Hindlimb muscle (tissue), 1 donor: ENCODE measurements around the gene STOM. TPM values are rescaled to one million over a fixed set of nuclear protein-coding genes. Genes with fewer than 3 reads are reported as not detected.
A peak's percentile ranks its signal among the peaks of the same experiment; 100 is the strongest.

Experiments used
- DNase-seq: peaks from one replicate; pipeline ENCODE4 v3.0.0-alpha.2; 2013
- polyA plus RNA-seq: library from polyadenylated mRNA; unstranded; fragments of 120-200 nt; gene quantifications from one replicate; pipeline ENCODE4 v1.2.1, GENCODE V29; 2013; ENCODE audit not compliant: insufficient read length

STOM gene
- polyA plus RNA-seq, 1 donor, result 72.6 TPM

DNA sequence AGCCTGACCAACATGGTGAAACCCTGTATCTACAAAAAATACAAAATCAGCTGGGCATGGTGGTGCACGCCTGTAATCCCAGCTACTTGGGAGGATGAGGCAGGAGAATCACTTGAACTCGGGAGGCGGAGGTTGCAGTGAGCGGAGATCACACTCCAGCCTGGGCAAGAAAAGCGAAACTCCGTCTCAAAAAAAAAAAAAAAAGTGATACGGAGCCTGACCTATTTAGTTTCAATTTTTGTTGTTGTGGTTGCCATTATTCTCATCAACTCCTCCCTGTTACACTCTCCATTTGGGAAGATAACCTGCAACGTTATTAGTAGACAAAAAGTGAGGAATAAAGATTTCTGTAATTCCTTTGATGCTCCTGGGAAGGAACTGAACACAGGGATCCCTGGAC, 1.3 kb downstream of the STOM start:
- no peak for DNase-seq

DNA sequence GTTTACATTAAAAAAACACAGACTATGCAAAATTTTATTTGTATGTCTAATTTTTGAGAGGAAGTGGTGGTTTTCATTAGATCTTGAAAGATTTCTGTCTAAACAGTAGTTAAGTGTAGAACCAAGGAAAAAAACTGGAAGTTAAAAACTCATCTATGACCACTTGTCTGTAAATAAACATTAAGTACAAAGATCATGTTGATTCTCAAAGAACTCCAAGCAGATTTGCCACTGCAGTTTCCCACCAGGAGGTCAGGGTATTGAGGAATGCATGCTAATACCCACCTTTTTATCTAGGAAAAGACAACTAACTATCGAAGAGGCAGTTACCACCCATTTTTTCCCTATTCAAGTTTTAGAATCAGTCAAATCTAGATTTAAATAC, 1.9 kb downstream of the STOM start:
- no peak for DNase-seq

DNA sequence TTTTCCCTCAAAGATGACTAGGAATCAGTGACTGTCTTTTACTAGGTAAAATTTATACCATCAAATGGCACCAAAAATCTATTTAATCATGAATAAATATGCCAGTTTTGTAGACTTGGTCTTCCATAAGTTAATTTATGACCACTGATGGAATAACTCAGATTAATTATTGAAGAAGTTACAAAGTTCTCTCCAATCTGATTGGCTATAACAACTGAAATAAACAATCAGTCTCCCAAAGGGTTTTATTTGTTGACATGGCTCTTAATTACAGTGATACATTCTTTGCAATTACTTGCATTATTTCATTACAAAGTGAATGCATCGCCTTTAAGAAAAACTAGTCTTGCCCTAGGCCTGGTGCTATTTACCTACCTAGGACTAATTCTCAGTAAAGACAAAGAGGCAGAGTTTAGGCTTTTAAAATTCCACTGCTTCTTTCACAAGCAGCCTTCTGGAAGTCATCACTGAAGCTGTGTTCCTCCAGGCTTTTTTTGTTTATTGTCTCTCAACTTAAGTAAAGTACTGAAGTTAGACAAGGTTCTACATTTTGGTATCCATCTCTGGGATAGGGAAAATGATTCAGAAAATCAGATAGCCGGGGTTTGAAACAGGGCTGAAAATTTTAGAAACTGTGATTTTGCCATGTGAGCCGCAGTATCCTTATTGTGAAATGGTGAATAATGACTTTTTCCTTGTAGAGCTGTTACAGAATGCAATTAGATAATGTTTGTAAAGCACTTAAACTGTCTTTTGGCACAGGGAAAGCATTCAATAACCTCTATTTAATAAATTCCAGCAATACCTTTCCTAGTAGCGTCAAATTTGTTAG, 2.5 kb downstream of the STOM start:
- no peak for DNase-seq

DNA sequence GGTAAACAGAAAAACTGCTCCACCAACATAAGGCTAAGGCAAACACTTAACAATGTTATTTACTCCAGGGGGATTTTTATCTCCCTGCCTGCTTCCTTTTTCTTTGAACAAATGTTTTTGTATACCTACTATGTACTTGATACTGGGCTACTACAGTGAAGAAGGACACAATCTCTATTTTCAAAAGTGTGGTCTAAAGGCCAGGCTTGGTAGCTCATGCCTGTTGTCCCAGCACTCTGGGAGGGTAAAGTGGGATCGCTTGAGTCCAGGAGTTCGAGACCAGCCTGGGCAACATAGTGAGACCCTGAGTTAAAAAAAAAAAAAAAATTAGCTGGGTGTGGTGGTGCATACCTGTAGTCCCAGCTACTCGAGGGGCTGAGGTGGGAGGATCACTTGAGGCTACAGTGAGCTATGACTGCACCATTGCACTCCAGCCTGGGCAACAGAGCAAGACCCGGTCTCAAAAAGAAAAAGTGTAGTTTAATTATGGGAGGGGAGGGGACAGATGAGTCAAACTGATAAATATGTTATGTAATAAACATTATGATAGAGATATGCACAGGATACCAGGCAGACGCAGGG, 3.3 kb downstream of the STOM start:
- no peak for DNase-seq

DNA sequence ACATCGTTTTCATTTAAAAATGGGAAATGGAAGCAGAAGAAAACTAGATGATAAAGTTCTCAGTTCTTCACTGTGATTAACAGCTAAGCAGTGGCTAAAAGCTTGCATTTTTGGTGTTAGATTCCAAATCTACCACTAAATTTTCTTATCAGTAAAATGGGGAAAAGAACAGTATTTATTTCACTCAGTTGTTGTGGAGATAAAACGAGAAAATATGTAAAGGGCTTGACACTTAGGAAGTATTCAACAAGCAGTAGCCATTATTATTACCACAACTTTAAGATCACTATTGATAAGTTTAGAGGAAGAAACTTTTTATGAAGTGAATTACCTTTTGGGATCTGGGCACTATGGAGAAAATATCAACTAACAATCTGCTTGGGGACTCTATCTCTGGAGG, 4.5 kb downstream of the STOM start:
- no peak for DNase-seq

DNA sequence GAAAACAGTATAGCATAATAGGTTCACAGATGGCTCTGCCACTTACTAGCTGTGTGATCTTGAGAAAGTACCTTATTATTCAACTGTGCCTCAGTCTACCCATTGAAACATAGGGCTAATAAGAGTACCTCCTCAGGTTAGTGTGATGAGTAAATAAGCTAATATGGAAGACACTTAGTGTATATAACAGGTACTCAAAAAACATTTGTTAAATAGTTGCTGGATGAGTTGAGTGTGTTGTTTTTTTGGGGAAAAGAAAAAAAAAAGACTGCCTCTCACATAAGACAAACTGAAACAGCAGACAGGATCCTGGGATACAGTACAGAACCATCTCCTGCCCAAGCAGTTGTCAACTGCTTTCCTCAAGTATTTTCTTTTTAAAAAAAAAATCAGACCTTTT, 5.2 kb downstream of the STOM start:
- no peak for DNase-seq

DNA sequence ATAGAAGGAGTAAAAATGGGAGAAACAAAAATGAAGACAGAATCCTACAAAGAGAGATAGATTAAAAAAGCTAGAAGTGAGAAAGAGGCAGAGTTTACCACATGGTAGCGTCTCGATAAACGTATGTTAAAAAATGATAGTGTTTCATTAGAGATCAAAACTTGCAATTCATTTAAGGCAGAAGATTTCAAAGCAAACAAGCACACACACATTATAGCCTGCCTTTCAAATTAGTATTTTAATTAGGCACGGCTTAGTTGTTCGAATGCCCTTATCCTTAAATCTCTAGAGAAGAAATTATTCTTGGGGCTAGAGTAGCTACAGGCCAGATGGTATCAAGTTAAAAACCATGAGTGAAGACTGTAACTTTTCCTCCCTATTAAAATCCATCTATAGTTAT, 6.0 kb downstream of the STOM start:
- no peak for DNase-seq

DNA sequence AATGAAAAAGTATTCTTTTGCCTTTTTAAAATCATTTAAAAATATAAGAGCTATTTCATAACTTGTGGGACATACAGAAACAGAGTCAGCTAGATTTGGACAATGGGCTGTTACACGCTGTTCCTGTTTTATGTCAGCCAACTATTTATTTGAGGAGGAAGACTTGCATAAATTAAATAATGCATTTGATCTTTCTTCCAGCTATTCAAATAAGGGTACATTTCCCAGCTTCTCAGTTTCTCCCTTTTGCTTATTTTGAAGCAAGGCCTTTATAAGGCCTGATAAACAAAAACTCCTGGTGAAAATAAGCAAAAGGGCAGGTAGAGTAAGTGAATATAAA, 6.5 kb downstream of the STOM start:
- DNase-seq, result no peak

DNA sequence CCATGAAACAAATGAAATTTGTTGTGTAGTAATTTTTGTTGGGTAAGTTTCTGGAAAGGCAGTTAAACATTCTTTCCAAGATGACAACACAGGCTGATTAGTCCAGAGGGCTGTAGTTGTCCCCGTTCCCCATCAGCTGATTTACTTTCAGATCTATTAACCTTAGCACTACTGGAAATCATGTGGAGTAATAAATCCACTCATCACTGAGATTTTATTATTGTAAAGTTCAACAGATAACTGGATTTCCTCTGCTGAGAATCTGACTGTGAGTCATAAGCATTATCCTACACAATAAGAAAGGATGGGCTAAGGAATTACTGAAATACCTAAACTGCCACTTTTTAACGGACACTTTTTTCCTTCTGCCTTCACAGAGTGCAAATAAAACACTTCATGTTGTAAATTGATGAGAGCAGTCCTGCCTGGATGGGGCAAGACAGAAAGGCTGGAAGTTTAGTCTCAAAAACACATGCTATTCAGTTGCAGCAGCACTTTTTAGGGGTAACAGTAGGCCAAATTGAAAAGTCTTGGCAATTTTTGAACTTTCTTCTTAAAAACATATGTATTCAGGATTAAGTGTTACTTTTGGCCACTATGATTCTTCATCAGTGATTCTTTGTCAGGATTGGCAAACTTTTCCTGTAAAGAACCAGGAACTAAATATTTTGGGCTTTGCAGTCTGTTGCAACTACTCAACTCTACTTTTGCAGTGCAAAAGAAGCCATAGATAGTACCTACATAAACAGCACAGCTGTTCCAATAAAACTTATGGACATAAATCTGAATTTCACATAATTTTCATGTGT, 7.0 kb downstream of the STOM start:
- DNase-seq, result peak; percentile 67

DNA sequence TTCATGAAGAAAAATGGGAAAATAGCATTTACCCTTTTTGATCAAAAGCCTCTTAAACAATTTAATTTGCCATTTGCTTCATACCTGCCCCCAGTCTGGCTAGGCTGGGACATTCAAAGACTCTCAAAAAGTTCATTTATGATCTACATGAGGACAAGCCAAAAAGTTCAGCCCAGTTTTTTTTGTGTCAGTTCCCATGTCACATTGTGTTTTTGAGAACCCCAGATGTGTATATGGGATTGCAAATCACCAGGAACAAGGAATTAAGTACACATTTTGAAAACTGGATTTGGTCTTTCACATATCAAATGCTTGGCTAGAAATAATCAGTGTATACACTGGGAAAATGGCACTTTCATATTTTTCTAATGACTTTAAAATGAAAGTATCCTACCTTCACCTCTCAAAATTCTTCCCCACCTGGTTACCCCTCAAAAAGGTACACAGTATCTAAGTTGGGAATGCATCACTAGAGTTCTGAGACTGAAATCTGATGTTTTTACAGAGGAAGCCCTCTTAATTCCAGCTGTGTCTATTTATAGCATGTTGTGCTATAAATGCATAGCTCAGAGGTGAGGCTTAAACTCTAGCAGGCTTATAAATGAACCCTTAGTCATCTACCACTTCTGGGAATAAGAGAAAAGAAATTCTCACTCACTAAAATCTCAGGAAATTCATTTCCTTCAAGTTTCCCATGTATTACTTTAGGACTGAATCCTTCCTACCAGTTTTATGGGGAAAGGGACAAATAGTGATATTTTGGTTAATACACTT, 9.3 kb downstream of the STOM start:
- DNase-seq, result no peak

DNA sequence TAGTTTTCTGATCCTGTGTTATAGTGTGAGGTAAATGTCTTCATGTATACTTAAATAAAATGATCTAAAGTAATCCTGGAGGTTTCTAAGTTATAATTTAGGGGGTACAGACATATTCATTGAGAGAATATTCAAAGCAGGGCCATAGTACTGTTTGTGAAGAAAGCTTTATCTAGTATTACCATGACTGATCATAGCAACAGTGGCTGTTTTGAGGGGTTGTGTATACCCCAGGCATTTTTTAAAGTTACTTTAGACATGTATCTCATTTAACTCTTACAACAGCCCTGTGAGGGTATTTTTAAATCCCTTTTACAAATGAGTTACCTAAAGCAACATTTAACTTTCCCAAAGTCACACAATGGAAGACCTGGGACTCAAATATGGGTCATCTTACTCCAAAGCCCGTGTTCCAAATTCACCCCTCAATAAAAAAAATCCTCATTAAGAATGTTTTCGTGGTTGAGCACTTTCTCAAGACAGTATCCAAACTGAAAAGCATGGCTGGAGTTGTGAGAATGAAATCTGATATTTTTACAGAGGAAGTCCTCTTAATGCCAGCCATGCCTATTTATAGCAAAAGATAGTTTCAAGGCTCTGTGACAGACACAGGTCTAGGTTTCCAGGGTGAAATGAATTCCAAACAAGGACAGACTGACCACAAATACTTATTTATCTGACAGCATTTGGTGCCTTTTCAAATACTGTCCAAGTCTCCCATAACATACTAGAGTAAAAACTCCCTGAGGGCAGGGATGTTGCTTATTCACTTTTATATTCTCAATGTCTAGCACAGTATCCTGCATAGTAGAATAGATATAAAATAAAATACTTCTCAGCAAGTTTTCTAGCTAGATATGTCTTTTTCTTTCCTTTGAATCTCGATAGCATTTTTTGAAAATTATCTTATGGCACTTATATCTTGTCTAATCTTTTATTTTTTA, 10.4 kb downstream of the STOM start:
- no peak for DNase-seq

DNA sequence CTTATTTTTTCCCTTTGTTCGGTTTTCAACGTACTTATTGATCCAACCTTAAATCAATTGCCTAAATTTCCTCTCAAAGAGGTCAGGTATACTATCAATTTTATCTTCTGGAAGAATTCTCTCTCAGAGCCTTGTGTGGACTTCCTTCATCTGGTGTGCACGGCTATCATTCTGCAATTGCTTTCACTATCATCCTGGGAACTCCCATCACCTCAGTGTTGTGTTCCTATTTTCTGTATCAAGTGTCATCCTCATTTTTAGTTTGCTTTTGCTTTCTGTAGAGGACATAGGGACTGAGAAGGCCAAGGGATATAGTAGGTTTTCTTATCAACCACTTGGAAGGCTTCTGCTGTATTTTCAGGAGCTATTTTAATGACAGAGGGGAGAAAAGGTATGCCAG, 11.3 kb downstream of the STOM start:
- no peak for DNase-seq

DNA sequence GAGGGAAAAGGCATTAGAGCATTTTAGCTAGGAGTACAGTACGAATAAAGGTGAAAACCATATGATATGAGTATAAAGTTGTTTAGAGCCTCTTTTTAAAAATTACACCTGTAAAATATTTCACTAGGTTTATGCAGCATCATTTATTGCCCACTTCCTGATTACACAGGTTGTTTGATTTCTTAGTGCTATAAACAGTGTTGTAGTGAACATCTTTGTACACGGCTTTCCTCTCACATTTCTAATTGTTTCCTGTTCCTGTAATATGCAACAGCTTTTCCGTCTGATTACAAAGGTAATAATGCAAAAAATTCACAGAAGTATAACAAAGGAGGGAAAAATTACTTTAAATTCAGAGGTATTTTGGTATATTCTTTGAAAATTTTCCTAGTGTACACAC, 13.0 kb downstream of the STOM start:
- DNase-seq, result no peak

DNA sequence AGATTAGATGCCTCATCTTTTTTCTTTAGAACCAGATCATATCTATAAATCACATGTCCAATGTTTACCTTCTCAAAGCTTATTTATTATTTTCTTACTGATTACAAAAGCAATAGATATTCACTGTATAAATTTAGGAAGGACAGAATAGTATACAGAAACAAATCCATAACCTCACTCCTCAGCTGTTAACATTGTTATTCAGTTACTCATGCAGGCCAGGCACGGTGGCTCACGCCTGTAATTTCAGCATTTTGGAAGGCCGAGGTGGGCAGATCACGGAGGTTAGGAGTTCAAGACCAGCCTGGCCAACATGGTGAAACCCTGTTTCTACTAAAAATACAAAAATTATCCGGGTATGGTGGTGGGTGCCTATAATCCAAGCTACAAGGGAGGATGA, 15.3 kb downstream of the STOM start:
- DNase-seq, result no peak

DNA sequence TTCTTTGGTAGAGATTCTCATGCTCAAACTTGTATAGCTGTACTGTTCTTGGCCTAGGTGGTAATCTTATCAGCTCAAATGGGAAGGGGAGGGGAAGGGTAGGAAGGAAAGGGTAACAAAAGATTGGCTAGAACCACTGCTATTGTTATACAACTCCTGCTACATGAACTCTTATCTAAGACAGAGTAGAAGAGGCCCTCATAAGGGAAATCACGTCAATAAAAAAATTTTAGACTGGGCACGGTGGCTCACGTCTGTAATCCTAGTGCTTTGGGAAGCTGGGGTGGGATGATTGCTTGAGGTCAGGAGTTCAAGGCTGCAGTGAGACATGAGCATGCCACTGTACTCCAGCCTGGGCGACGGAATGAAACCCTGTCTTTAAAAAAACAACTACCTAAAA, 15.9 kb downstream of the STOM start:
- DNase-seq, result no peak

DNA sequence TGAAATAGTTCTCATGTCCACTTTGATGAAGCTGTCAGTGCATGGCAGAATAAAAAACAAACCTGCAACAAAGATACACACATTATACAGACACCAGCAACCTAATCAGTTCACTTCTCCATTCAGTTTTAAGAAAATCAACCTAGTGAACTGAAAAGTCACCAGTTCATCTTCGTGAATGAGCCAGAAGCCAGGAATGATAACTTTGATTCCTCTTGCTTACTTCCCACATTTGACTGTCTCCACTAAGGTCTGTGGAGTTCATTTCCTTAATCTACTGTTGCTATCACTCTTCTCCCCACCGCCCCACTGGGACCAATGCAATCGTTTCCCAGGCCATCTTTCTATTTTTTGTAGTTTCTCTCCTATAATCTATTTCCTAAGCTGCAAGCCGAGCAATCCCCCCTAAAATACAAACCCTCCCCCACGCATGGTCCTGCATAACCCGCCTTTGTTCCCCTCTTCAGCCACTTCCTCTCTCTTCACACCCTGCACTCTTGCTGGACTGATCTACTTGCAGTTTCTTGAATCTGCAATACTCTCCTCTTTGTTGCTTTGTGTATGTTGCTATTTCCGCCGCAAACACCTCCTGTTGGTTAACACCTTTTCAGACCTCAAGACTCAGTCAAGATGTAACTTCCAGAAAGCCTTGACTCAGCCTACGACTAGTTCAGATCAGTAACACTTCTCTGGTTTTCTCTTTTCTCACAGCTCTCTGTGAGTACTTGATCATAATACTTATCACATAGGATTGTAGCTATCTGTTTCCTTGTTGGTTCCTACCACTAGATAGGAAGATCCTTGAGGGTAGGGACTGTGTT, 16.6 kb downstream of the STOM start:
- no peak for DNase-seq

DNA sequence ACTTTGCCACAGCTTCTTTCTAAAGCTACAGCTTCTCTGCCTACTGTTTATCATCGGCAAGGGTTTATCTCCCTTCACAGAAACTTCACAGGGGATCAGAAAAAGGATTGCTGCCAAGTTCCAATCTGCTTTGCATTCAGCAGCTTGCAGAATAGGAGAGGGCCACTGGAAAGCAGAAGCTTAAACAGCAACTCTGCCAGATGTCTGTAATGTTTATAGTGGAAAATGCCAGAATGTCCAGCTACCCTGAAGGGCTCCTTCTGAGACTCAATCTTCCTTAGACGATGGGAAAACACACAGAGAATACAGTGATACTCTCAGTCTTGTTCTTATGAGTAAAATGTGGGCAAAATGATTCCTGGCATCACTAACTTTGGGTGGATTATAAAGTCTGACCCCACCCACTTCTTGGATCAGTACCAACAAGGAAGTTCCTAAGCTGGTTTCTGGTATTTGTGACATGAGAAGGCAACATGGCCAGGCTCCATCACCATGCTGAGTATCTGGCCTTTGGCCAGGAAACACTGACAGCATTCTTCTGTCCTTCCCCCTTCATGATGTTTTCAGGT, 19.0 kb downstream of the STOM start:
- DNase-seq, result peak; percentile 88

DNA sequence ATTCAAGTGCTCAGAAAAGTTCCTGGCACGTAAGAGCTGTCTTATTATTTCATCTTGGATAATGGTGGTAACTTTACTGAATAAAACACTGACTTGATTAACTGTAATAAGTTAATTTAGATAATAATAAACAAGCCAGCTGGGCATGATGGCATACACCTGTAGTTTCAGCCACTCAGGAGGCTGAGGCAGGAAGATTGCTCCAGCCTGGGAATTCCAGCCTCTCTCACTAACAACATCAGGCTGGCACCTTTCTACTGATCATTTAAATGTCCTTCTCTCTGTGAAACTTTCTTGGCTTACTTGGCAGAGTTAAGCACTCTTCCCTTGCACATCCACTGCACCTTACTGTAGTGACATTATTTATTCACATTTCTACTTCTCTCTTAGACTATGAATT, 20.0 kb downstream of the STOM start:
- DNase-seq, result no peak

DNA sequence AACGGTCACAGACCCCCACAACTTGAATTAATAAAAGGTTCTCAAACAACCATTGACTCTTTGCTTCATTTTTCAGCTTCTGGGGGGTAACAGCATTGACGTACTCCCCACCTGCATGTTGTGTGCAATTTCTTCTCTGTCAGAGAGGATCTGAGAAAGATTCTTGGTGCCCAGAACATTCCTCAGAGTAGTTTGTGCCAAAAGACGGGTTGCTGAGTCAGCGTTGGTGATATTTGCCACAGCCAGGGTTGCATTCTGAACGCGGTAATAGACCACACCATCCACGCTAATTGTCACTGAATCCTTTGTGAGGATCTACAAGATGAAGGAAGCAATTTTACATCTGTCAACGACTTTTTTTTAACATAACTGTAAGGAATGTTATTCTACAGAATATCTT, 21.0 kb downstream of the STOM start:
- no peak for DNase-seq

DNA sequence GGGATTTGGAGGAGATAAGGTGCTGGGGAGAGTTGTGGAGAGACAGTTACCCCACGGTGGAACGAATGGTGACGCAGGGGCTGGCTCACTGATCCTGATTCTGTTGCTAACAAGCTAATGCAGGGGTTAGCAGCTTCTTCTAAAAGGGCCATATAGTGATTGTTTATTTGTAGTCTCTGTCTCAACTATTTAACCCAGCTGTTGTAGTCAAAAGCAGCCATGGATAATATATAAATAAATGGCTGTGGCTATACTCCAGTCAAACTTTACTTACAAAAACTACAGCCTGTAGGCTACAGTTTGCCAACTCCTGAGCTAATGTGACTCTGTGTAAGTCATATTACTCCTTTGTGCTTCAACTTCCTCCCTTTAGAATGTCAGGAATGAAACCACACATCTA, 21.8 kb downstream of the STOM start:
- no peak for DNase-seq

DNA sequence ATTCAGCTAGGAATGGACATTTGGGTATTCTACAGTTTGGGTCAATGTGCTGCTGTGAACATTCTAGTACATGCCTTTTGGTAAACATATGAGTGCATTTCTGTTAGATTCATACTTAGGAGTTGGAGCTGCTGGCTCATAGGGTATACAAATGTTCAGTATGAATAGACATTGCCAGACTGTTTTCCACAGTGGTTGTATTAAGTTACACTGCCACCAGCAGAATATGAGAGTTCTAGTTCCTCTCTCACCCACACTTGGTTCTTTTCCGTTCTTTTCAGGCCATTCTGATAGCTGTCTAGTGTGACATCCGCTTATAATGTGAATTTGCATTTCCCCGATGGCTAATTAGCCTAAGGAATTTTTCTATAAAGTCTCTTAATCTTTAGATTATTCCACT, 25.0 kb downstream of the STOM start:
- no peak for DNase-seq
